Endothelial cell of umbilical vein (primary cell): Measurements from ENCODE around the gene CCDC38. TPM values are rescaled to one million over a fixed set of nuclear protein-coding genes. Genes with fewer than 3 reads are reported as not detected.

Experiments used
- BruUV-seq: library from RNA; stranded (reverse); fragments of 400-500 nt; replicated peaks from 2 replicates; lab custom pipeline; 2021; lab: Mats Ljungman, UMichigan
- CTCF ChIA-PET: fragments of 300-600, 350-600 bp; sonication (Branson Sonifier 250); formaldehyde crosslinking; loops from one replicate; lab custom pipeline; 2021; ENCODE audit warnings: antibody characterized with exemption, inconsistent platforms; lab: Charles Lee
- POLR2A ChIA-PET: fragments of 300-600, 350-600 bp; sonication (Branson Sonifier 250); formaldehyde crosslinking; loops from one replicate; lab custom pipeline; 2021; ENCODE audit warnings: antibody characterized with exemption, inconsistent platforms; lab: Charles Lee
- DNase-seq: peaks from one replicate; pipeline ENCODE4 v3.0.0-alpha.2; 2011; ENCODE audit warnings: low read depth, low spot score
- FAIRE-seq: peaks from 2 replicates; lab custom pipeline; 2011; peaks lifted over from hg19 to GRCh38; lab: Jason Lieb, UNC
- H2AFZ ChIP-seq: 2 replicates; pipeline ENCODE4 v1.6.0; 2012; ENCODE audit warnings: low read depth, low read length, control low read depth, inconsistent platforms
- H3K27ac ChIP-seq: 2 replicates; pipeline ENCODE4 v1.5.1; 2011; ENCODE audit warnings: low read depth, mild to moderate bottlenecking, control low read depth, low read length, moderate library complexity; ENCODE audit not compliant: insufficient read depth
- H3K27me3 ChIP-seq, 2 experiments: 2 replicates each; pipeline versions ENCODE4 v1.6.0 to v1.6.1; 2011; ENCODE audit warnings: low read length in 2 of 2, mixed read lengths in 1 of 2; ENCODE audit not compliant: control insufficient read depth in 2 of 2, insufficient read depth in 2 of 2
- H3K36me3 ChIP-seq, 2 experiments: 2 replicates in 1 of 2; 3 replicates in 1 of 2; pipeline ENCODE4 v1.5.1; 2011; ENCODE audit warnings: low read length in 2 of 2, mild to moderate bottlenecking in 1 of 2, moderate library complexity in 1 of 2; ENCODE audit not compliant: control insufficient read depth in 2 of 2, insufficient read depth in 2 of 2; ENCODE audit errors: extremely low read depth in 1 of 2
- H3K4me1 ChIP-seq: 3 replicates; pipeline ENCODE4 v1.5.1; 2011; ENCODE audit warnings: mild to moderate bottlenecking, low read length; ENCODE audit not compliant: control insufficient read depth, insufficient read depth; ENCODE audit errors: extremely low read depth
- H3K4me2 ChIP-seq: 2 replicates; pipeline ENCODE4 v1.6.1; 2011; ENCODE audit warnings: low read length, control low read depth, mixed read lengths; ENCODE audit not compliant: insufficient read depth
- H3K4me3 ChIP-seq, 3 experiments: fragments of 200-600 bp in 1 of 3; sonication (generic), shearing (Covaris generic) in 1 of 3; replicated peaks in 1 of 3; 2 replicates each; pipeline ENCODE4 v1.5.1; 2011 to 2016; ENCODE audit warnings: control low read depth in 3 of 3, low read length in 3 of 3, mild to moderate bottlenecking in 2 of 3, inconsistent platforms in 1 of 3, low read depth in 1 of 3, moderate library complexity in 1 of 3; ENCODE audit not compliant: insufficient read depth in 1 of 3
- H3K79me2 ChIP-seq: 2 replicates; pipeline ENCODE4 v1.6.0; 2012; ENCODE audit warnings: low read length, inconsistent platforms; ENCODE audit not compliant: control insufficient read depth, insufficient read depth
- H3K9ac ChIP-seq: replicated peaks from 2 replicates; pipeline ENCODE3; 2011; ENCODE audit warnings: low read length, control low read depth; ENCODE audit not compliant: insufficient read depth; ENCODE audit errors: extremely low read depth
- H3K9me1 ChIP-seq: replicated peaks from 3 replicates; pipeline ENCODE4 v1.6.0; 2011; ENCODE audit warnings: mild to moderate bottlenecking, low read length; ENCODE audit not compliant: control insufficient read depth, insufficient read depth; ENCODE audit errors: extremely low read depth
- H3K9me3 ChIP-seq: replicated peaks from 2 replicates; pipeline ENCODE4 v1.5.1; 2012; ENCODE audit warnings: low read length, inconsistent platforms; ENCODE audit not compliant: control insufficient read depth, insufficient read depth
- H4K20me1 ChIP-seq: replicated peaks from 2 replicates; pipeline ENCODE3; 2011; ENCODE audit warnings: mild to moderate bottlenecking, low read length; ENCODE audit not compliant: control insufficient read depth, insufficient read depth; ENCODE audit errors: extremely low read depth
- CTCF ChIP-seq, 2 donors: IDR thresholded peaks; 1 replicate in 1 of 2; 2 replicates in 1 of 2; pipeline ENCODE4 v1.5.1; 2011; ENCODE audit warnings: low read length in 2 of 2, mild to moderate bottlenecking in 2 of 2, moderate library complexity in 2 of 2, control low read depth in 1 of 2, inconsistent platforms in 1 of 2, low read depth in 1 of 2; ENCODE audit not compliant: insufficient read depth in 1 of 2; ENCODE audit errors: extremely low read depth in 1 of 2
- EZH2 ChIP-seq: IDR thresholded peaks from 2 replicates; pipeline ENCODE4 v1.6.1; 2012; ENCODE audit warnings: borderline replicate concordance, low read depth, mild to moderate bottlenecking, moderate library complexity, low read length, inconsistent platforms; ENCODE audit not compliant: severe bottlenecking
- FOS ChIP-seq: IDR thresholded peaks from 2 replicates; pipeline ENCODE4 v1.6.1; 2011; ENCODE audit warnings: mild to moderate bottlenecking, low read length, moderate library complexity, borderline replicate concordance; ENCODE audit not compliant: insufficient read depth
- GATA2 ChIP-seq: IDR thresholded peaks from 2 replicates; pipeline ENCODE4 v1.7.0; 2011; ENCODE audit warnings: low read depth, mild to moderate bottlenecking, moderate library complexity, mixed read lengths, low read length; ENCODE audit not compliant: insufficient read length, insufficient read depth
- JUN ChIP-seq: IDR thresholded peaks from 2 replicates; pipeline ENCODE4 v1.6.1; 2011; ENCODE audit warnings: borderline replicate concordance, low read depth; ENCODE audit not compliant: insufficient read length, insufficient read depth
- MAX ChIP-seq: IDR thresholded peaks from 2 replicates; pipeline ENCODE4 v1.6.1; 2011; ENCODE audit not compliant: insufficient read depth, insufficient read length
- MYC ChIP-seq: IDR thresholded peaks from one replicate; pipeline ENCODE4 v1.6.1; 2011; ENCODE audit warnings: mild to moderate bottlenecking, low read depth, low read length
- POLR2A ChIP-seq: IDR thresholded peaks from 2 replicates; pipeline ENCODE4 v1.6.1; 2012; ENCODE audit warnings: low read depth, mild to moderate bottlenecking, control low read depth, low read length
- POLR2AphosphoS5 ChIP-seq: IDR thresholded peaks from 2 replicates; pipeline ENCODE4 v1.6.1; 2012; ENCODE audit warnings: low read depth, mild to moderate bottlenecking, control low read depth, low read length, moderate library complexity; ENCODE audit not compliant: insufficient read depth
- dilution Hi-C: fragments of 300-500 bp; cut with MboI; formaldehyde crosslinking; loops from one replicate; pipeline ENCODE4 v1.15.0; 2019; ENCODE audit warnings: low sequenced_read_pairs; ENCODE audit not compliant: extremely low pct_ligation_motif_present
- intact Hi-C: fragments of 100-400 bp; cut with micrococcal nuclease; formaldehyde crosslinking; loops from one replicate; pipeline ENCODE4 v1.10.0; 2022
- polyA plus RNA-seq, 4 experiments: library from polyadenylated mRNA; depleted of rRNA in 3 of 4; stranded (reverse) in 3 of 4; unstranded in 1 of 4; fragments of >200 nt; gene quantifications; 2 replicates each; pipeline versions ENCODE4 v1.2.1 to v1.2.3, GENCODE V29; 2011 to 2012; ENCODE audit warnings: missing spikeins in 1 of 4
- total RNA-seq: library from RNA; stranded (reverse); gene quantifications from 2 replicates; pipeline ENCODE4 v1.2.3, GENCODE V29; 2021

The CCDC38 gene
- total and polyA plus RNA-seq, 2 donors (not counting 3 experiments of a cell fraction or from before 2014, with no cell fraction given): not detected

- POLR2A ChIA-PET: no interaction called here
- Histone ChIP-seq H3K36me3 (no peaks in the 10 kb centered on the region), H3K9me1 (no peaks in the 10 kb centered on the region), H3K9me3 (no peaks in the 10 kb centered on the region), H3K27ac (no peak overlapping the region), H3K4me3 (peak overlapping the region; percentile 33 to 64 (median 52)), H3K4me1 (peaks cover 4% of the 10 kb centered on the region), H3K27me3 (peaks cover 0 to 17% of the 10 kb centered on the region in 2 experiments), H2AFZ (peak overlapping the region; percentile 93), H3K4me2 (peak overlapping the region; percentile 77), H3K9ac (no peak overlapping the region), H3K79me2 (no peaks in the 10 kb centered on the region), H4K20me1 (no peaks in the 10 kb centered on the region)
- CTCF ChIA-PET: interaction anchor here (1.0 to 4.2 kb wide), 7 partner anchors 11 to 367 kb away, joined by 3 to 13 read pairs (median 4); no protein-coding TSS in a partner anchor
- peak; percentile 46 for FAIRE-seq
- TF ChIP-seq POLR2A (no peak), JUN (no peak), EZH2 (no peak), MYC (no peak), FOS (no peak), POLR2AphosphoS5 (no peak), CTCF (IDR thresholded peaks at IDR 0.05; ENCODE audit: extremely low read depth in 1 of 2, insufficient read depth in 1 of 2, low read depth in 1 of 2, low read length in 2 of 2) (no peak), GATA2 (no peak), MAX (no peak)
- DNase-seq: no peak
- dilution Hi-C loops (no loop called here), intact Hi-C loops (no loop called here)
- BruUV-seq: no TSS peak
These were observed 302 bp downstream of the CCDC38 start for GRCh38 chr12:95942101-95942523.
